Midbrain (tissue), 1 donor: Measurements from ENCODE around the gene LDB3.

Experiments
- DNase-seq: peaks from one replicate; lab custom pipeline; 2025; lab: John Stamatoyannopoulos, UW

LDB3 gene

DNA sequence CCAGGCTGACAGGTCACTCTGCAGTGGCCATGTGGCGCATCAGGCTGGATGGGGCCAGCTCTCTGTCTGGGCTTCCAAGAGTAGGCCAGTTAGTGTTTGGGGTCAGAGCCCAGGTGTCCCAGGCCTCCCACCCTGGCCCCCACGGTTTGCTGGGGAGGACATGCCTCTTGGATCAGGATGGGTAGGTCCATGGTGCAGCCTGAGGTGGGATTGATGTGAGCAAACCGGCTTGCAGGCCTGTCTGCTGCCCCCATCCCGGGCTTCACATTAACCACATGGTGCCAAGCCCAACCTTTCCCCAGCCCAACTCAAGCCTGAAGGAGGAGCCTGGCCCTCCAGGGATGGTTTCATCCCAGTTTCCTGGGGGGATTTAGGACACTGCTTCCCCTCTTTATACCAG, 39.2 kb downstream of the LDB3 start:
- DNase-seq: no peak

DNA sequence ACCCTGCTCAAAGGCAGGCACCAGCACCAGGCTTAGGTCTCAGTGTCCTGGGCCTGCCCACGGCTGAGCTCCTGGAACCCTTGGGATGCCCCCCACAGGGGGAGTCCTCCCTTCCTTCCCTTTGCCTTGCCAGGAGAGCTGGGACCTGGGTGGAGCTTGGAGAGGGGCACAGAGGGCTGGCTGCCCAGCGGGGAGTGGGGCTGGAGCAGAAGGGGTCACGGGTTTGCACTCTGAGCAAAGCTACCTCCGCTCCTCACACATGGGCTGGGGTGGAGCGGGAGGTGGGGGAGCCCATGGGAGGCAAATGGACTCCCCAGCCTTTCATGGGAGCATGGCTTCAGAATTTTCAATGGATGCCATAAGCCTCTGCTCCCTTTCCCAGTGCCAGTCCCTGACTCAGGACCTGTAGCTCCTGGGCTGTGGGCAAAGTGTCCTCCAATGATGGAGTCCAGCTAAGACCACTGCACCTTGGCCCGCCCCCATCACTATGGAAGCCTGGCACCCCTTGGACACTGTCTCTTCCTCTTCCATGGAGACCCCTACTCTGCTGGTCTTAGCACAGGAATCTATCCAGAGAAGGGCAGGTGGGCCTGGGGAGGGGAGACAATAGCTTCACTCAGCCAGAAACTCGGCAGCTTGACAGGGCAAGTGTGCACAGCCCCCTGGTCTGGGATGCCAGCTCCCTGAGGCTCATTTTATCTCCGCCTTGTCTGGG, 39.9 kb downstream of the LDB3 start:
- DNase-seq: no peak

DNA sequence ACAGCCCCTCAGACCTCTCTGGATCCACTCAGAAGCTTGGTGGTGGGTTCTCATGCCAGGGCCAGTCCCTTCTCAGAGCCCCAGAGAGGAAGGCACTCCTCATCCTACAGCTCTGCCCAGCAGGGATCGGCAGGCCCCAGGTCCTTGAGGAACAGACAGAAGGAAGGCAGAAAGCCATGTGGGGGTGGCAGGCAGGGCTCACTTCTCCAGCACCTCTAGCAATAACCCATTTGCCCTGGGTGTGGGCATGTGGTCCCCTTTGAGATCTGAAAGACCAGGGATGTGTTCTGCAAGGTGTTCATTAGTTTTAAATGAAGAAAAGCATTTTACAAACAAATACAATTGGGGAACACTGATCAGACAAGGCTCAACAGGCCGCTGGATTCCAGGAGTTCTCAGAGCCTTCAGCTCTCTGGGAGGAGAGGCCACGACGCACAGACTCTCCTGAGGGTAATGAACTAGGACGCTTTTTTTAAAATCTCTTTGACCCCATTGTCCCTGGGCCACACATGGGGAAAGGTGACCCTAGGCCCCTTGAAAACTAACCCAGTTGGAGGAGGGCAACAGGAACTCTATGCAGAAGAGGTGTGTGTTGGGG, 40.6 kb downstream of the LDB3 start:
- no peak for DNase-seq

DNA sequence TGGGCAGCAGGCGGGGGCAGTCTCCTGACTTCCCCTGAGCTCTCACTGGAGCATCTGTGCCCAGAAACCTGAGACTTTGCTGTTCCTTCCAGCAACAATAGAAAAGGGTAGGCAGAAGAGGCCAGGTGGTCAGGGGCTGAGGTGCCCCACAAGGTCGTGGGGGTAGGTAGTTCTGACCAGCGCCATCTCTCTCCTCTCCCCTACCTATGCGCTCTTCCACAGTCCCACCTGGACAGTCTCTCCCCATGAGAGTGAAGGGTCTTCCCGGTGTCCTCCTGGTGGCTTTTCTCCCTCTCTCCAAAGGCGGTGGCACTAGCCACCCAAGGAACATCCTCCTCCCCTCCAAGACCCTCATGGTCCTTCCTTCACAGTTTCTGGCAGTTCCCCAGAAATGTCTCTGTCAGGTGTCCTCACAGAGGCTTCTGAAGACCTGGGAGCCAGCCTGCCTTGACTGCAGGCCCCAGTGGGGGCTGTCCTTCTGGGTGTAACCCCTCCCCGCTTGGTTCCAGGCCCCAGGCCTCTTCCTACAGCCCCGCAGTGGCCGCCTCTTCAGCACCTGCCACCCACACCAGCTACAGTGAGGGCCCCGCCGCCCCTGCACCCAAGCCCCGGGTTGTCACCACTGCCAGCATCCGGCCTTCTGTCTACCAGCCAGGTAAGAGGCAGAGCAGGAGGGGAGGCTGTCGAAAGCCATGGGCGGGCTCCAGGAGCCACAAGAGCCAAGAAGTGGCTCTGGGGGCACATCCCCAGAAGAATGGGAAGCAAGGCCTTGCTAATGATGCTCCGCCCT, 41.3 kb downstream of the LDB3 start:
- no peak for DNase-seq

DNA sequence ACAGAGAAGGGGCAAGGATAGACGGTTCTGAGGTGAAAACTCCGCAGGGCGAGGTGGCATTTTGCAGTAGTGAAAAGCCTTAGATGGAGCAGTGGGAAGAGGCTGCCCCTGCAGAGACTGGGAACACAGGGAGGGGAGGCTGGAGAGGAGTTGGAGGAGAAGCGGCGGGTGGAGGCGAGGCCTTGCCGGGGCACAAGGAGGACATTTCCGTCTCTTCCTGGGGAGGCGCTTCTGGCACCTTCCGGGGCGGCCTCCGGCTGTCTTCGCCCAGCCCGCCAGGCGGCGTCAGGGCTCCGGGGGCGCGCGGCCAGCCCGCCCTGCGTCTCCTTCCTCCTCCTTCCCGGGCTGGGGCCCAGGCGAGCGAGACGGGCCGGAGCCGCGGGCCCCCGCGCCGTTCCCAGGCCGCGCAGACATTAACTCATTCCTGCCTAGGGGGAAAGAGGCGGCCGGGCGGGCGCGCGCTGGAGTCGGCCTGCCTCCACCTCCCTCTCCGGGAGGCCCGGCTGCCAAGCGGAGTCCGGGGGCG, 42.7 kb downstream of the LDB3 start:
- peak; percentile 87 for DNase-seq

DNA sequence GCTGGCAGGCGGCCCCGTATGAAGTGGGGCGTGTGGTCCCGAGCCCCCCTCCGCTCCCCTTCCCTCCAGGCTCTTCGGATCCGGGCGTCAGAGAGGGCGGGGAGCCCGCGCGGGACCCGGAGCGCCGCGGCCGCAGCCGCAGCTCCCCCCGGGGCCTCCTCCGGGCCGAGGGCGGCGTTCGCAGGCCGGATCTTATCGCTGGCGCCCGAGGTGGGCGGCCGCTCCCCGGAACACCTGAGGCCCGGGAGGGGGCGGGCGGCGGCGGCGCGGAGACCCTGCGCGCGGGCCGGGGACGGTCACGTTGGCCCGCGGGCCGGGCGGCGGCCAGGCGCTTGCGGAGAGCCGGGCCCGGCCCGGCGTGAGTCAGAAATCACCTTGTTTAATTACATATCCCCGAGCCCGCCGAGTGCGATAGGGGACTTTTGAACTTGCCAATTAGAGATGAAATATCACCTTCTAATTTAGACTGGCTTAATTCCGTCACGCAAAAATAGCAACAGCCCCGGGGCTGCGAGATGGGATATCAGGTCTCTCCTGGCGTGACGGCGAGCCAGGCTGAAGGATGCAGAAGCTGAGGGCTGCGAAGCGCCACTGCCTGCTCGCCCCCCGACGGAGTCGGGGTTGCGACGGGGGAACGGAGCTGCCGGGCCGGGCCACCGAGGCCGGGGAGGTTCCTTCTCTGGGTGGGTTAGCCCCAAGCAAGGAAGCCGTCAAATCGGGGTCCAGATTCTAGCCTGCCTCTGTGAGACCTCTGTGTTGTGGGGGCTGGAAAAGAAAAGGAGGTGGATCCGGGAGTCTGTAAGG, 43.4 kb downstream of the LDB3 start:
- peak; percentile 50 for DNase-seq

DNA sequence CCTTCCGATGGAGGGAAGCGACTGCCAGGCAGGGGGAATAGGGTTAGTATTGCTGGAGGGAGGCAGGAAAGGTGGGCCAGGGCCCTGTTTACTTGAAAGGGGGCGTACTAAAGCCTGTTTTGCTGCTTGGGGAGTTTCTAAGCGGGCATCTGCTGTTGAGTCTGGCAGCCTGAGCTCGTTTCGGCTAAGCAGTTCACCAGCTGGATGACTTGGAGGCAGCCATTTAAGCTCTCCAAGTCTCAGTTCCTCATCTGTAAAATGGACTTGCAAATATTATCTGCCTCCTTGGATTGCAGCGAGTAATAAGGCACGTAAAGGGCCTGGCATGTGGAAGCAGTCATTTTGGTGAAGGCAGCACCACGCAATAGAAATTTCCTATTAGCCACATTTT, 44.0 kb downstream of the LDB3 start:
- peak; percentile 36 for DNase-seq

DNA sequence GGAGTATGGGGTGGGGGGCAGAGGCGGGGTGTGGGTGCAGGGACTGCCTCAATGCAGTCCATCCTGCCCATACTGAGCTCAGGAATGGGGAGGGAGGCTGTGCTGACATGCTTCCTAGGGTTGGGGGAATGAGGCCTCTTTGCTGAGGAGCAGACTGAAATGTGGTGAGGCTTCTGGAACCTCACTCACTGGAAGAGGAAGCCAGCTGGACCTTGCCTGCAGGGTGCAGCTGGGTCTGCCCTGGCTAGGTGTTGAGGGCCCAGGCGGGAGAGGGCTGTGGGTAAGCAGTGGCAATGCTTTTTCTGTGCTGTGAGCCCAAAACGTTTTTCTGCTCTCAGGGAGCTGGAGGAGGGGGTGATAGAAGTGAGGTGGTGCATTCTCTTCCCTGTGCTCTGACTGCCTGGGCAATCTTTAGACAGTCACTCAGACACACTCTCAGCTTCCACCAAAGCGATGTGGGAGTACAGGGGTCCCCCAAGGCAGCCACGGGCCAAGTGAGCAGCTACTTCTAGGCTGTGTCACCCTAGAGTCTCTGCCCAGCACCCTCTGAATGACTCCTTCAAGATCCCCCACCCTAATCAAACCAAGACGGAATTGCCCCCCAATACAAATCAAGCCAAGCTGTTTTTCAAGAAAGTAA, 47.0 kb downstream of the LDB3 start:
- DNase-seq: no peak

DNA sequence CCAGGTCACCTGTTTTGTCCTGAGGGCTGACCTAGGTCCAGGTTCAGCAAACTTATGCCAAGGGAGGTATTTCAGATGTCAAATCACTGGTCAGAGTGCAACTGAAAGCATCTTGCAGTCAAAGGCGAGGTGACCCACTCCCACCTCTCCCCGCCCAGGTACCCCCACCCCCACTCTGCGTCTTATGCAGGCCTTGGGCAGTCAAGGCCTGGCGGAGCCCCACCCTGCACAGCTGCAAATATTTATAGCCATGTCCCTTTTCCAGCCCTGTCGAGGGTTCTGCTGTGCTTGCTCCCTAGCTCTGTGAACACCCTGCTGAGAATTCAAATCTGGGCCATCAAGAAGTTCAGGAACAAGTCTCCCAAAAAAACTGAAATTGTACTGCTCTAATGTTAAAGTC, 47.5 kb downstream of the LDB3 start:
- DNase-seq: no peak

DNA sequence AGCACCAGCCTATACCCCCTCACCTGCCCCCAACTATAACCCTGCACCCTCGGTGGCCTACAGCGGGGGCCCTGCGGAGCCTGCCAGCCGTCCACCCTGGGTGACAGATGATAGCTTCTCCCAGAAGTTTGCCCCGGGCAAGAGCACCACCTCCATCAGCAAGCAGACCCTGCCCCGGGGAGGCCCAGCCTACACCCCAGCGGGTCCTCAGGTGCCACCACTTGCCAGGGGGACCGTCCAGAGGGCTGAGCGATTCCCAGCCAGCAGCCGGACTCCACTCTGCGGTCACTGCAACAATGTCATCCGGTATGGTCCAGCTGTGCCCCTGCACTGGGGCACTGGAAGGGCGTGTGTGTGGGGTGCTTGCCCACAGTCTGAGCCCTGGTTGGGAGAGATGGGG, 48.2 kb downstream of the LDB3 start:
- DNase-seq: no peak

DNA sequence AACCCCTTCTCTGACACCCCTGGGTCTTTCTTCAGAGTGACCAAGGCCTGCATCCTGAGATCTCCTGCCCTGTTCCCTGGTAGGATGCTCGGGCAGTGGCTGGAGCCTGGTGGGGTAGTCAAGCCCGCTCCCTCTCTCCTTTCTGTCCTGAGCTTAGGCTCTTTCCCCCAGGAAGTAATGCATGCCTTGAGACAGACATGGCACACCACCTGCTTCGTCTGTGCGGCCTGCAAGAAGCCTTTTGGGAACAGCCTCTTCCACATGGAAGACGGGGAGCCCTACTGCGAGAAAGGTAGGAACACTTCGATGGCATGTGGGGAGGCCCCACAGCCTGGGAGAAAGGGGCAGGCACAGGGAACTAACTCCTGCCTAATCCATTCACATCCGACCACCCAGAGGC, 50.2 kb downstream of the LDB3 start:
- no peak for DNase-seq

DNA sequence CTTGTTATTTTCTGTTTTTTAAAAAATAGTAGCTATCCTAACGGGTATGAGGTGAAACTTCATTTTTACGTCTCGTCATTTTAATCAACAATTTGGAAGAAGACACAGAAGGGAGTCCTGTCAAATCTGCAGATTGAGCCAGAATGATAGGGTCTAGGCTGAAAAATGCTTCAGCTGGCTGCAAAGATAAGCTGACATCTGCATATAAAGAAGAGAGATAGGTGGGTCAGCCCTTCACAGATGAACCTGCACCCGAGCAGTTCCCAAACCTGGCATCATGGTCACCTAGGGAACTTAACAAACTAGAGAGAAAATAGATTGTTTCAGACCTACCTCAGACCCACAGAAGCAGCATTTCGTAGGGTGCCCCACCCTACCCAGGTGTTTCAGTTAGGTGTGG, 52.9 kb downstream of the LDB3 start:
- DNase-seq: no peak

DNA sequence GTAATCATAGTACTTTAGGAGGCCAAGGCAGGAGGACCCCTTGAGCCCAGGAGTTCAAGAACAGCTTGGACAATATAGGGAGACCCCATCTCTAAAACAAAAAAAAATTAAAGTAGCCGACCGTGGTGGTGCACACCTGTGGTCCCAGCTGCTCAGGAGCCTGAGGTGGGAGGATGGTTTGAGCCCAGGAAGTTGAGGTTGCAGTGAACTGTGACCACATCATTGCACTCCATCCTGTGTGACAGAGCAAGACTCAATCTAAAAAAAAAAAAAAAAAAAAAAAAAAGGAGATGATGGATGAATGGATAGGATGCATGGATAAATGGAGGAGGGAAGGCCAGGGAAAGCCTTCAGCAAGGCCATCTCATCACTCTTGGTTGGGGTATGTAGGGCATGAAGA, 54.7 kb downstream of the LDB3 start:
- DNase-seq: no peak

DNA sequence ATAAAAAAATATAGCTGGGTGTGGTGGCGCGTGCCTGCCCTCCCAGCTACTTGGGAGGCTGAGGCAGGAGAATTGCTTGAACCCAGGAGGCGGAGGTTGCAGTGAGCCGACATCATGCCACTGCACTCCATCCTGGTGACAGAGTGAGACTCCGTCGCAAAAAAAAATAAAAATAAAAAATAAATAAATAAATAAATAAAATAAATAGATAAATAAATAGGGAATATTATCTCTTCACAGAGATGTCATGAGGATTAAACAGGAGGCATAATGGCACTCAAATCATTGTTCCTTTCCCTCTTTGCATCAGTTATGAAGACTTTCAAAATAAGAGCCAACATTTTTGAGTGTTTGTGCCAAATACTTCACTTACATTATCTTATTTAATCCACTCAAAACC, 56.1 kb downstream of the LDB3 start:
- no peak for DNase-seq

DNA sequence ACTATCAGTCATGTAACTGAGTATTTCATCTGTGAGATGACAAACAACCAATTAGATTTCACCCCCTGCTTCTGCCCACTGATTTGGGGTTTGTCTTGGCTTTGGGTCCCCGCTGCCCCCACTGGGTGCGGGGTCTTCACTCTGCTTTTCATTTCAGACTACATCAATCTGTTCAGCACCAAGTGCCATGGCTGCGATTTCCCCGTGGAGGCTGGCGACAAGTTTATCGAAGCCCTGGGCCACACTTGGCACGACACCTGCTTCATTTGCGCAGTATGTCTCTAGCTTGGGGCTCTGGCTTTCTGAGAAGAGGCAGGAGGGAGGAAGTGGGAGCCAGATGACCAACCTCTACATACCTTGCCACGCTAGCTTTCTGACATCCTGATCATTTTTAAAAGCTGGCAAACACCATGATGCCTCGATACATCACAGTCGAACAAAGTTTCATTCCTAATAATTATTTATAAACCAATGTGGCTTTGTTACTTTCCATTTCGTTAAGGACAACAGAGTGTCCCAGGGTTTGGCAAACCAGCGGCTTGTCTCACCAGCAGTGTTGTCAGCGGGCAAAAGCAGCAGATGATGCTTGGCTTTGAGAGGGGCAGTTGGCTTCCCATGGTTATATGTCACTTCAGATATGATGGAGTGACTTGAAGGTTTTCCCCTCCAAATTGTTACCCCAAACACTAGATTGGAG, 57.8 kb downstream of the LDB3 start:
- no peak for DNase-seq

DNA sequence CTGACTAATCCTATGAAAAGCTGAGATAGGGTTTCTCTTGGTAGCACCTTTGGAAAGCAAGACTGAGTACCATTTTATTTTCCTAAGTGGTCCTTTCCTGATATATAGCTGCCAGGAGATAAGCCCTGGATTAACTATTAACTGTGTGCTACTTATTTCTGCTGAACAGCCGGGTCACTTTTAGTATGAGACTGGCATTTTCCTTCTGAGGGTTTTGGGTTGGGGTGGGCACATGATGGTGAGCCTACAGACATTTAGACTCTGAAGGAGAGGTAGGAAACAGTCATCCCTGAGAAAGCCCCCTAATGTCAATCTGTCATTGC, 58.3 kb downstream of the LDB3 start:
- no peak for DNase-seq

DNA sequence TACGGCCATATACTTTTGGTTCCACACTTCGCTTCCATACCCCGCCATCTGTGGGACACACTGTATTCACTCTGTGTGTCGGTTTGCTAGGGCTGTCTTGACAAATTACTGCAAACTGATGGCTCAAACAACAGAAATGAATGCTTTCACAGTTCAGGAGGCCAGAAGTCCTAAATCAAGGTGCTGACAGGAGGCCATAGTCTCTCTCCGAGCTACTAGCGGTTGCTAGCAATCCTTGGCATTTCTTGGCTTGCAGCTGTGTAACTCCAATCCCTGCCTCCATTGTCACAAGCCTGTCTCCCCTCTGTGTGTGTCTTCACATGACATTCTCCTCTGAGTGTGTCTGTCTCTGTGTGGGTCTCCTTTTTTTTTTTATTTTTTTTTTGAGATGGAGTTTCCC, 59.2 kb downstream of the LDB3 start:
- no peak for DNase-seq

DNA sequence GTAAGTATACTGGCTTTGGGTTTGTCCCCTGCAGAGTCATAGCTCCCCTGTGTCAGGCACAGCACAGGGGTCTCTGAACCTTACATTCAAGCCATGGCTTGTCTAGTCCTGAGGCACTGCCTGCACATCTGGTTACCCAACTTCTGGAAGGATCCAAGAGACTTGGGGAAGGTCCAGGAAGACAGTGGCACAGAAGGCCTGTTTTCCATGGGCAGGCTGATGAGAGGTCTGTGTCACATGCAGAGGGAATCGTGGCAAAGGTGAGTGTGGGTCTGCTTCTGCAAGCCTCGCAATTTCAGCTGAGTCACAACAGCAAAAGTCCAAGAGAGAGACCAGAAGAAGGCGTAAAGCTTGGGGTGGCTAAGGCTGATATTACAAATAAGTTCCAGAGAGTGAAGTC, 59.7 kb downstream of the LDB3 start:
- no peak for DNase-seq

DNA sequence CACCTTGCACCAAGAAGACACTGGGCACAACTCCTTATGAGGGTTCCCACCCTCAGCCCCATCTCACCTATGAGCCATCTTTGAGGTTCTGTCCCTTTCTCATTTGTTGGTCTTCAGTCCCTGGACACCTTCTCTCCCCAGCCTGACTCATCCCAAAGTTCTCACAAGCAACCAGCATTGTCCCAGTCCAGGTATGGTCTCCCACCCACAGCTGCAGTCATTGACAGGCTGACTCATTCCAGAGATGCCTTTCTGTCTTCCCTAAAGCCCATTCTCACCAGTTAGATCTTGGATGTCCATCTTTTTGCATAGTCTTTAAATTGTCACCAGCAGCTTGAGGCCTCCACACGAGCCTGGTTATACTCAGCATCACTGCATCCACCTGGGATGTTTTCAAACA, 61.4 kb downstream of the LDB3 start:
- DNase-seq: no peak

DNA sequence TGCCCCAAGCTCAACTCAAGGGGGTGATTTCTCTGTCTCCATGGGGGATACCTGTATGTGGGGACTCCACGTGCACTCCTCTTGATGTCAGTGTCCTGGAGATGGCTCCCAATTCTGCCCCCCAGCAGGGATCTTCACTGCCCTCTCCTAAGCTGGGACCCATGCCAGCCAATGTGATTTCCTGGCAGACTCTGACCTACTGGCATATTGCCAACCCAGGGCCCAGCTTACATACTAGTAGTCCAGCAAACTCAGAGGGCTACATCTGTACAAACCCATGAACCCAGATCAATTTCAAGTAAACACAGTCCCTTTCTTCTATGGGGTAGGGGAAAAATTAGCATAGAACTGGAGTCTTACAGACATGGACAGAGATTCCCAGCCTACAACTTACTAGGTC, 61.9 kb downstream of the LDB3 start:
- no peak for DNase-seq

DNA sequence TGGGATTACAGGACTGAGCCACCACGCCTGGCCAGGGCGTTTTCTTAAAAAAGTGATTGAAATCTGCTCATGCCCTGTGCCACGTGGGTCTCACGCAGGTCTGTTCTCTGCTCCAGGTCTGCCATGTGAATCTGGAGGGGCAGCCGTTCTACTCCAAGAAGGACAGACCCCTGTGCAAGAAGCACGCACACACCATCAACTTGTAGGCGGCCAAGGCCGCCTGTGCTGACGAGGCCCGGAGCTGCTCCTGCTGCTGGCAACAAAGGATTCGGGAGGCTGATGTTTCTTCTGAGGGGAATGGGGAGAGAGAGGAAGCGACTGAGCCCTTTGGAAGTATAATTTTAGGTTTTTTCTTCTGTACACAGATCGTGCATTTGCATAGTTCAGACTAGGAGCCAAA, 64.5 kb downstream of the LDB3 start:
- DNase-seq: no peak
